BLaER1 treated with 17β-estradiol and CSF1 and Interleukin-3, amounts not matched to agents 10 nM and 100 nM (cell line): ENCODE data around the gene OR2K2.
"Not testable (repeated sequence)": the region's sequence is repeated elsewhere in the genome, so short reads cannot be mapped to it uniquely, and the experiment has no call there.

Source experiments
- H3K27ac ChIP-seq, 11 experiments: shearing (Covaris generic); formaldehyde crosslinking; 2 replicates each; pipeline ENCODE4 v1.8.1; 2022
- H3K27me3 ChIP-seq, 11 experiments: shearing (Covaris generic); formaldehyde crosslinking; 2 replicates each; pipeline ENCODE4 v1.8.1; 2022
- H3K36me3 ChIP-seq, 11 experiments: shearing (Covaris generic); formaldehyde crosslinking; 2 replicates each; pipeline ENCODE4 v1.8.1; 2022
- H3K4me1 ChIP-seq, 10 experiments: shearing (Covaris generic); formaldehyde crosslinking; 2 replicates each; pipeline ENCODE4 v1.8.1; 2022
- H3K4me2 ChIP-seq, 11 experiments: shearing (Covaris generic); formaldehyde crosslinking; 2 replicates each; pipeline ENCODE4 v1.8.1; 2022
- H3K4me3 ChIP-seq, 10 experiments: shearing (Covaris generic); formaldehyde crosslinking; 2 replicates each; pipeline ENCODE4 v1.8.1; 2022
- H3K9ac ChIP-seq, 11 experiments: shearing (Covaris generic); formaldehyde crosslinking; 2 replicates each; pipeline ENCODE4 v1.8.1; 2022
- H3K9me3 ChIP-seq, 11 experiments: shearing (Covaris generic); formaldehyde crosslinking; replicated peaks in 1 of 11; 2 replicates each; pipeline ENCODE4 v1.8.1; 2022
- H4K20me1 ChIP-seq, 11 experiments: shearing (Covaris generic); formaldehyde crosslinking; 2 replicates each; pipeline ENCODE4 v1.8.1; 2022
- Cebpa-rat ChIP-seq, 11 experiments: shearing (Covaris generic); IDR thresholded peaks; 2 replicates each; pipeline ENCODE4 v1.8.1; 2022

Gene OR2K2

GRCh38 chr9:111350556-111350955, 20.5 kb upstream of the OR2K2 start:
- no peaks in the 10 kb centered on the region for H3K36me3 ChIP-seq
- TF ChIP-seq Cebpa-rat (IDR thresholded peaks at IDR 0.05) = no peak
- H3K27ac ChIP-seq = no peak overlapping the region
- no peak overlapping the region for H3K4me2 ChIP-seq
- no peaks in the 10 kb centered on the region for H3K4me1 ChIP-seq
- no peaks in the 10 kb centered on the region for H3K27me3 ChIP-seq
- H3K4me3 ChIP-seq = no peak overlapping the region
- no peaks in the 10 kb centered on the region for H3K9me3 ChIP-seq
- no peaks in the 10 kb centered on the region for H4K20me1 ChIP-seq
- no peak overlapping the region for H3K9ac ChIP-seq

GRCh38 chr9:111349766-111350165, 19.7 kb upstream of the OR2K2 start:
- Histone ChIP-seq H3K4me2 (no peak overlapping the region), H3K27ac (no peak overlapping the region), H4K20me1 (no peaks in the 10 kb centered on the region), H3K4me1 (no peaks in the 10 kb centered on the region), H3K9me3 (no peaks in the 10 kb centered on the region), H3K27me3 (no peaks in the 10 kb centered on the region), H3K9ac (no peak overlapping the region), H3K4me3 (no peak overlapping the region), H3K36me3 (no peaks in the 10 kb centered on the region)
- TF ChIP-seq Cebpa-rat (IDR thresholded peaks at IDR 0.05) = no peak

DNA sequence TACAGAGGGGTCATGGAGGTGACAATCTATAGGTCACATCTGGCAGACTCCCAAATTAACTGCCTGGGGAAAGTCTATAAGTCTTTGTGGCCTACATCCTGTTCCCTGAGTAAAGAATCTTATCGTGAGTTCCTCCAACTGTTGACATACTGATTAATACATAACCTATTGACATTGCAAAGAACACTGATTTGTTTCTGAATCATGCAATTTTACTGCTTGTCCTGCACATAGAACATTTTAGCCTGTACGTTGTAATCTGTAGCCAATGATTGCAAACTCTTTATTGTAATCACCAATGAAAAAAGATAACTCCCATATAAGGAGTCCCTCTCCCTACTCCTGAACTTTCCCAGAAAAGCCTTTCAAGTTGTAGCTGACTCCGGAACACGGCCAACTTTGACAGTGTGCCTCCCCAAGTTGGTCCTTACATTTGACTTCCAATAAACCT, 18.8 kb upstream of the OR2K2 start:
- no peak overlapping the region for H3K27ac ChIP-seq
- no peaks in the 10 kb centered on the region for H3K4me1 ChIP-seq
- no peaks in the 10 kb centered on the region for H3K36me3 ChIP-seq
- no peaks in the 10 kb centered on the region for H4K20me1 ChIP-seq
- TF ChIP-seq Cebpa-rat (IDR thresholded peaks at IDR 0.05) = no peak
- no peak overlapping the region for H3K4me3 ChIP-seq
- H3K9ac ChIP-seq = no peak overlapping the region
- H3K9me3 ChIP-seq = 0 out of 22 replicates have a peak, but pooled peaks cover 0 to under 1% (median 0%) of the 10 kb centered on the region in 11 experiments
- H3K4me2 ChIP-seq = no peak overlapping the region
- no peaks in the 10 kb centered on the region for H3K27me3 ChIP-seq

DNA sequence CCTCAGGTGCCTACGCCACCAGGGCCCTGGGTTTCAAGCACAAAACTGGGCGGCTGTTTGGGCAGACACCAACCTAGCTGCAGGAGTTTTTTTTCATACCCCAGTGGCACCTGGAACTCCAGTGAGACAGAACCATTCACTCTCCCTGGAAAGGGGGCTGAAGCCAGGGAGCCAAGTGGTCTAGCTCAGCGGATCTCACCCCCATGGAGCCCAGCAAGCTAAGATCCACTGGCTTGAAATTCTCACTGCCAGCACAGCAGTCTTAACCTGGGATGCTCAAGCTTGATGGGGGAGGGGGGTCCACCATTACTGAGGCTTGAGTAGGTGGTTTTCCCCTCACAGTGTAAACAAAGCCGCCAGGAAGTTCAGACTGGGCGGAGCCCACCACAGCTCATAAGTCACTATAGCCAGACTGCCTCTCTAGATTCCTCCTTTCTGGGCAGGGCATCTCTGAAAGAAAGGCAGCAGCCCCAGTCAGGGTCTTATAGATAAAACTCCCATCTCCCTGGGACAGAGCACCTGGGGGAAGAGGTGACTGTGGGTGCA, 4.4 kb upstream of the OR2K2 start:
- Histone ChIP-seq H3K27ac (0 out of 22 replicates have a peak overlapping the region, but pooled peaks of 1 of the 11 experiments have one; percentile 14), H3K4me2 (peak overlapping the region in 4 of 11 experiments; percentile 15 to 35 (median 21); a peak in 4 of 22 replicates)
- not testable (repeated sequence) for H3K4me3 ChIP-seq, H3K9ac ChIP-seq, H3K4me1 ChIP-seq, H3K27me3 ChIP-seq, H3K36me3 ChIP-seq, H4K20me1 ChIP-seq, H3K9me3 ChIP-seq

GRCh38 chr9:111320631-111321030, 9.4 kb downstream of the OR2K2 start:
- Histone ChIP-seq H4K20me1 (no peaks in the 10 kb centered on the region), H3K4me3 (no peak overlapping the region), H3K27me3 (no peaks in the 10 kb centered on the region), H3K4me2 (no peak overlapping the region), H3K9ac (no peak overlapping the region), H3K9me3 (peaks cover 0 to 18% (median 11%) of the 10 kb centered on the region in 11 experiments; a peak in 11 of 22 replicates), H3K4me1 (no peaks in the 10 kb centered on the region), H3K36me3 (no peaks in the 10 kb centered on the region), H3K27ac (no peak overlapping the region)
- TF ChIP-seq Cebpa-rat (IDR thresholded peaks at IDR 0.05) = no peak

GRCh38 chr9:111316796-111317195, 13.2 kb downstream of the OR2K2 start:
- Histone ChIP-seq H3K36me3 (no peaks in the 10 kb centered on the region), H3K4me2 (no peak overlapping the region), H4K20me1 (no peaks in the 10 kb centered on the region), H3K27ac (no peak overlapping the region), H3K4me1 (no peaks in the 10 kb centered on the region), H3K9me3 (peaks cover 0 to 17% (median 6%) of the 10 kb centered on the region in 11 experiments; a peak in 10 of 22 replicates), H3K9ac (no peak overlapping the region), H3K27me3 (no peaks in the 10 kb centered on the region), H3K4me3 (no peak overlapping the region)
- TF ChIP-seq Cebpa-rat (IDR thresholded peaks at IDR 0.05) = no peak

DNA sequence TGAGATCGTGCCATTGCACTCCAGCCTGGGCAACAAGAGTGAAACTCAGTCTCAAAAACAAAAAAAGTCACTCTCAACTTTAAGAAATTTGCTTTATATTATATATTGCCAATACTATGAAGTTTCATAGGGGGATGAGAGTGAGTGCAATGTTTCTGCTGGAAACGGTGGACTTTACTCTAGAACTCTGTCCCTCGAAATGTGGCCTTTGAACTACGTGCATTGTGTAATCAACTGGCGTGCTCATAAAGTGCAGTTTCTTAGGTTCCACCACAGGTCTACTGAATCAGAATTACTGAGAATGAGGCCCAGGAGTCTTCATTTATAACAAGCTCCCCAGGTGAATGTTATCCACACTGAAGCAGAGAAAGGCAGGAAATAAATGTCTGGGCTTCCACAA, 24.1 kb downstream of the OR2K2 start:
- Histone ChIP-seq H3K27ac (no peak overlapping the region), H3K9ac (no peak overlapping the region), H3K4me3 (no peak overlapping the region), H4K20me1 (no peaks in the 10 kb centered on the region), H3K4me1 (no peaks in the 10 kb centered on the region), H3K27me3 (no peaks in the 10 kb centered on the region), H3K4me2 (no peak overlapping the region), H3K9me3 (no peaks in the 10 kb centered on the region; a peak in 1 of 22 replicates), H3K36me3 (no peaks in the 10 kb centered on the region)
- no peak for TF ChIP-seq Cebpa-rat (IDR thresholded peaks at IDR 0.05)

GRCh38 chr9:111304000-111304399, 26.0 kb downstream of the OR2K2 start:
- not testable (repeated sequence) for H3K4me1 ChIP-seq, H3K9ac ChIP-seq, H3K4me3 ChIP-seq, H4K20me1 ChIP-seq, H3K27ac ChIP-seq, H3K4me2 ChIP-seq, H3K9me3 ChIP-seq, H3K36me3 ChIP-seq, H3K27me3 ChIP-seq

GRCh38 chr9:111301195-111301594, 28.8 kb downstream of the OR2K2 start:
- peaks cover 0 to 6% (median 4%) of the 10 kb centered on the region in 11 experiments; a peak in 3 of 22 replicates for H3K9me3 ChIP-seq
- no peak overlapping the region for H3K4me3 ChIP-seq
- H4K20me1 ChIP-seq = no peaks in the 10 kb centered on the region
- TF ChIP-seq Cebpa-rat (IDR thresholded peaks at IDR 0.05) = no peak
- no peaks in the 10 kb centered on the region for H3K36me3 ChIP-seq
- peaks cover 0 to 7% (median 0%) of the 10 kb centered on the region in 10 experiments; a peak in 1 of 20 replicates for H3K4me1 ChIP-seq
- no peak overlapping the region for H3K9ac ChIP-seq
- no peak overlapping the region for H3K27ac ChIP-seq
- H3K4me2 ChIP-seq = no peak overlapping the region
- H3K27me3 ChIP-seq = no peaks in the 10 kb centered on the region

- Histone ChIP-seq H3K4me2 (no peak overlapping the region), H3K36me3 (no peaks in the 10 kb centered on the region), H4K20me1 (no peaks in the 10 kb centered on the region), H3K9me3 (peaks cover 0 to 6% (median 4%) of the 10 kb centered on the region in 11 experiments; a peak in 3 of 22 replicates), H3K9ac (no peak overlapping the region), H3K4me3 (no peak overlapping the region), H3K4me1 (peaks cover 0 to 7% (median 0%) of the 10 kb centered on the region in 10 experiments; a peak in 1 of 20 replicates), H3K27ac (no peak overlapping the region), H3K27me3 (no peaks in the 10 kb centered on the region)
- TF ChIP-seq Cebpa-rat (IDR thresholded peaks at IDR 0.05) = no peak
Measured at GRCh38 chr9:111300140-111300735, 29.8 kb downstream of the OR2K2 start.

- not testable (repeated sequence) for H3K27ac ChIP-seq, H3K4me3 ChIP-seq, H3K4me1 ChIP-seq, H3K4me2 ChIP-seq, H3K9me3 ChIP-seq, H3K36me3 ChIP-seq, H3K9ac ChIP-seq, H4K20me1 ChIP-seq, H3K27me3 ChIP-seq
Measured at GRCh38 chr9:111299599-111299966, 30.4 kb downstream of the OR2K2 start.
